Transverse colon (tissue), 4 donors: ENCODE measurements around the gene SRRM1. TPM values are rescaled to one million over a fixed set of nuclear protein-coding genes. Genes with fewer than 3 reads are reported as not detected.

ENCODE experiments used
- DNase-seq: peaks from one replicate; pipeline ENCODE4 v3.0.0-alpha.2; 2019
- H3K27ac ChIP-seq, 4 donors: fragments of 200-600 bp; sonication (generic); 2 replicates each; pipeline ENCODE4 v1.5.1; 2016 to 2018; ENCODE audit warnings: inconsistent platforms in 4 of 4
- H3K27me3 ChIP-seq: fragments of 200-600 bp; sonication (generic); 2 replicates; pipeline ENCODE4 v1.5.1; 2017; ENCODE audit warnings: inconsistent platforms
- H3K36me3 ChIP-seq, 4 donors: fragments of 200-600 bp; sonication (generic); 2 replicates each; pipeline ENCODE4 v1.5.1; 2017 to 2019; ENCODE audit warnings: inconsistent platforms in 4 of 4
- H3K4me1 ChIP-seq, 4 donors: fragments of 200-600 bp; sonication (generic); 2 replicates each; pipeline ENCODE4 v1.5.1; 2017 to 2020; ENCODE audit warnings: inconsistent platforms in 4 of 4
- H3K4me3 ChIP-seq, 4 donors: fragments of 200-600 bp; sonication (generic); 1 replicate in 1 of 4; 2 replicates in 3 of 4; pipeline versions ENCODE4 v1.5.1 to v1.6.1; 2017 to 2019; ENCODE audit warnings: inconsistent platforms in 4 of 4
- H3K9me3 ChIP-seq, 2 donors: fragments of 200-600 bp; sonication (generic); 2 replicates each; pipeline ENCODE4 v1.5.1; 2017 to 2019; ENCODE audit warnings: inconsistent platforms in 2 of 2
- CTCF ChIP-seq, 5 experiments: fragments of 200-600 bp in 3 of 5; fragments of 450-650 bp in 2 of 5; sonication (generic) in 3 of 5; IDR thresholded peaks; 1 replicate in 2 of 5; 2 replicates in 3 of 5; pipeline ENCODE4 v1.5.1; 2016 to 2017; ENCODE audit warnings: antibody characterized with exemption in 5 of 5, inconsistent platforms in 3 of 5, mild to moderate bottlenecking in 2 of 5, moderate library complexity in 1 of 5
- EP300 ChIP-seq: sonication (generic); formaldehyde crosslinking; IDR thresholded peaks from one replicate; pipeline ENCODE4 v1.6.1; 2017; ENCODE audit warnings: antibody characterized with exemption, low read depth
- POLR2A ChIP-seq: fragments of 450-650 bp; IDR thresholded peaks from one replicate; pipeline ENCODE4 v1.6.1; 2016; ENCODE audit warnings: antibody characterized with exemption, mild to moderate bottlenecking, moderate library complexity
- POLR2AphosphoS5 ChIP-seq, 3 donors: sonication (generic); formaldehyde crosslinking; IDR thresholded peaks; one replicate each; pipeline ENCODE4 v1.6.1; 2016; ENCODE audit warnings: antibody characterized with exemption in 3 of 3
- WGBS, 2 donors: methylation state at CpG; one replicate each; pipeline ENCODE4 v1.1.5; 2018; ENCODE audit warnings: low coverage in 1 of 2; 5-methylcytosine and 5-hydroxymethylcytosine counted together
- in situ Hi-C, 4 donors: fragments of 200-750 bp; cut with MboI; loops; one replicate each; pipeline versions ENCODE4 v1.15.0 to v1.15.1; 2017; ENCODE audit warnings: low sequenced_read_pairs in 3 of 4, low pct_ligation_motif_present in 1 of 4, low pct_unique_long_range_greater_than_20kb in 1 of 4
- intact Hi-C: fragments of 100-400 bp; cut with DNase I; formaldehyde crosslinking; loops from one replicate; pipeline ENCODE4 v1.15.1; 2023; ENCODE audit warnings: low total_unique reads
- total RNA-seq, 4 donors: library from RNA; depleted of rRNA; stranded (reverse); fragments of >200 nt; gene quantifications; one replicate each; pipeline ENCODE4 v1.1.0, GENCODE V29; 2016

The SRRM1 gene
- total RNA-seq, 4 donors from 2014 or later = 71.1 to 209 (median 141) TPM

GRCh38 chr1:24632832-24633175, 10.3 kb upstream of the SRRM1 start:
- Histone ChIP-seq H3K27ac (no peak overlapping the region), H3K4me1 (peaks cover 0 to 4% (median 0%) of the 10 kb centered on the region in 4 donors), H3K4me3 (no peak overlapping the region), H3K27me3 (peaks cover under 1% of the 10 kb centered on the region), H3K9me3 (no peaks in the 10 kb centered on the region), H3K36me3 (no peaks in the 10 kb centered on the region)
- in situ Hi-C loops (loop anchor here in 2 of 4 donors (10.0 kb wide), 2 partner anchors 238 to 428 kb away; no protein-coding TSS in a partner anchor), intact Hi-C loops (no loop called here)
- no peak for TF ChIP-seq POLR2A
- no peak for TF ChIP-seq CTCF (IDR thresholded peaks at IDR 0.05)
- TF ChIP-seq EP300 = no peak
- TF ChIP-seq POLR2AphosphoS5 (IDR thresholded peaks at IDR 0.05) = no peak
- 78 to 100% methylated on average over 1 of the region's 1 CpG for WGBS, 2 donors
- DNase-seq = no peak

- intact Hi-C loops (no loop called here), in situ Hi-C loops (loop anchor here in 2 of 4 donors (10.0 kb wide), 2 partner anchors 241 to 431 kb away; no protein-coding TSS in a partner anchor)
- DNase-seq = no peak
- Histone ChIP-seq H3K27ac (no peak overlapping the region), H3K9me3 (no peaks in the 10 kb centered on the region), H3K36me3 (no peaks in the 10 kb centered on the region), H3K27me3 (no peaks in the 10 kb centered on the region), H3K4me3 (no peak overlapping the region), H3K4me1 (peaks cover 0 to 4% (median 0%) of the 10 kb centered on the region in 4 donors)
- TF ChIP-seq CTCF (IDR thresholded peaks at IDR 0.05) (peak; percentile 42 to 53 (median 48)), EP300 (no peak), POLR2A (no peak)
- WGBS, 2 donors = 15 to 17% methylated on average over 3 to 4 of the region's 4 CpGs
Observed at GRCh38 chr1:24635195-24635843, 7.8 kb upstream of the SRRM1 start.

- TF ChIP-seq CTCF (IDR thresholded peaks at IDR 0.05) (no peak), POLR2AphosphoS5 (IDR thresholded peaks at IDR 0.05) (no peak), POLR2A (no peak), EP300 (no peak)
- intact Hi-C loops = no loop called here
- no peaks in the 10 kb centered on the region for H3K9me3 ChIP-seq
- H3K4me3 ChIP-seq = no peak overlapping the region
- H3K36me3 ChIP-seq = no peaks in the 10 kb centered on the region
- in situ Hi-C loops = loop anchor here in 2 of 4 donors (10.0 kb wide), 2 partner anchors 242 to 432 kb away; no protein-coding TSS in a partner anchor
- no peak overlapping the region for H3K27ac ChIP-seq
- DNase-seq = no peak
- 65 to 72% methylated on average over 3 of the region's 3 CpGs for WGBS, 2 donors
- peaks cover 0 to 10% (median 6%) of the 10 kb centered on the region in 4 donors for H3K4me1 ChIP-seq
- no peaks in the 10 kb centered on the region for H3K27me3 ChIP-seq
Observed at GRCh38 chr1:24636661-24637357, 6.3 kb upstream of the SRRM1 start.

GRCh38 chr1:24639094-24639493, 4.0 kb upstream of the SRRM1 start:
- Histone ChIP-seq H3K4me1 (peaks cover 1 to 14% (median 11%) of the 10 kb centered on the region in 4 donors), H3K27me3 (no peaks in the 10 kb centered on the region), H3K9me3 (no peaks in the 10 kb centered on the region), H3K27ac (no peak overlapping the region), H3K4me3 (no peak overlapping the region), H3K36me3 (no peaks in the 10 kb centered on the region)
- DNase-seq = no peak
- in situ Hi-C loops (loop anchor here in 2 of 4 donors (10.0 kb wide), 2 partner anchors 244 to 434 kb away; no protein-coding TSS in a partner anchor), intact Hi-C loops (no loop called here)
- WGBS, 2 donors = 75 to 89% methylated on average over 1 to 2 of the region's 2 CpGs
- TF ChIP-seq POLR2A = no peak
- no peak for TF ChIP-seq EP300
- TF ChIP-seq CTCF (IDR thresholded peaks at IDR 0.05) = no peak
- TF ChIP-seq POLR2AphosphoS5 (IDR thresholded peaks at IDR 0.05) = no peak
